Renal cortical epithelial cell (primary cell): Measurements from ENCODE around the gene CDC42BPA. TPM values are rescaled to one million over a fixed set of nuclear protein-coding genes. Genes with fewer than 3 reads are reported as not detected.

Experiments
- DNase-seq: peaks from one replicate; pipeline ENCODE4 v3.0.0-alpha.2; 2011; ENCODE audit warnings: low read depth
- total RNA-seq: library from RNA; depleted of rRNA; stranded (reverse); fragments of >200 nt; gene quantifications from 2 replicates; pipeline ENCODE4 v1.2.3, GENCODE V29; 2014

CDC42BPA gene
- total RNA-seq, 1 donor from 2014 or later, result 63.5 TPM

DNA sequence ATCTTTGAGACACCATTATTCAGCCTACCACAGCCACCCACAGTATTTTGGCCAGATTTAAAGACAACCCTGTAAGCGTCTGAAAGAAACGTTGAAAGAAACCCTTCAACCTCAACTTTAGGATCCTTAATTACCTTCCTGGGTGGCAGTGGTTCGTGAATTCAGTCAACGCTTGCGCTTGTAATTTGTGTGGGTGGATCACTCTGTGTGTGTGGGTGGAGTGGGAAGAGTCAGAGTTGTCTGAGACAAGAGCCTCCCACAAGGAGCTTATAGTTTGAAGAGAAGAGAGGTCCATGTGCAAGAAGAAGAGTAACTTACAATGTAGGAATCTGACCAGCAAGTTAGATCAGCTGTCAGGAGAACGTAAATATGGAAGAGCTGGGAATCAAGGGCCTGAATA is 369.8 kb downstream of the CDC42BPA start:
- no peak for DNase-seq

GRCh38 chr1:226948051-226948450 is 370.2 kb downstream of the CDC42BPA start:
- DNase-seq, result no peak

- DNase-seq, result no peak
Measured at GRCh38 chr1:226946841-226947240, 371.5 kb downstream of the CDC42BPA start.

GRCh38 chr1:226946285-226946684 is 372.0 kb downstream of the CDC42BPA start:
- no peak for DNase-seq

- DNase-seq, result no peak
Measured at GRCh38 chr1:226945858-226946245, 372.4 kb downstream of the CDC42BPA start.

- DNase-seq, result peak; percentile 63
Measured at GRCh38 chr1:226945106-226945857, 373.0 kb downstream of the CDC42BPA start.

DNA sequence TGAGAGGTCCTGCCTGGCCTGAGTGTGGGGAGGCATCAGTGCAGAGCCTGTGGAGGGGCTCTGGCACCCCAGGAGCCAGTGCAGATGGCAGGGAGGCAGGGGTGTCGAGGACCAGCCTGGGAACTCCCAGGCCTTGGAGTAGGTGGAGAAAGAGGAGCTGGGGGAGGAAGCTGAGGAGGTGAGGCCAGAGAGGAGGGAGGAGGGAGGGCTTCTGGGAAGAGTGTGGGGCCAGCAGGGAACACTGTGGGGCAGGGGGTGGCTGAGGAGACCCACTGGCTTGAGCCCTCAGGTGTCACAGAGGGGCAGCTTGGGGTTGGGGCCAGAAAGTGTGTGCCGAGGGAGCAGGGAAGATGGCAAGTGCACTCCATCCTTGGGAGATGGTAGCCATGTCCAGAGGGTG is 374.4 kb downstream of the CDC42BPA start:
- DNase-seq, result no peak

DNA sequence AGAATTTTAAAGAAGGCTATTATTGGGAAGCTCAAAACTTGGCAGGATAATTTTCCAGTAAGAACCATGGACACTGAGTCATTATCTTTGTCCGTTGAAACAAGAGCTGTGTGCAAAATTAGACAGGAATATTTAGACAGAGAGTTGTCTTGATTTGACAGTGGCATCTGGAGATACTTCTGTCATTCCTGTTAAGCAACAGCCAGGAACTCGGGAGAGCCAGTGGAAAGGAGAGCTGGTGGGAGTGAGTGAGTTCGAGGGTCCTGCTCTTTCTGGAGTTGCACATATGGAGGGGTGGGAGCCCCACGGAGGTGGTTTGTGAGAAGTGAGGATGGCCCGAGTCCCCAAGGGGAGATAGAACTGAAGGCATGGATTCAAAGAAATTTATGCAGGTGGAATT is 375.1 kb downstream of the CDC42BPA start:
- no peak for DNase-seq

DNA sequence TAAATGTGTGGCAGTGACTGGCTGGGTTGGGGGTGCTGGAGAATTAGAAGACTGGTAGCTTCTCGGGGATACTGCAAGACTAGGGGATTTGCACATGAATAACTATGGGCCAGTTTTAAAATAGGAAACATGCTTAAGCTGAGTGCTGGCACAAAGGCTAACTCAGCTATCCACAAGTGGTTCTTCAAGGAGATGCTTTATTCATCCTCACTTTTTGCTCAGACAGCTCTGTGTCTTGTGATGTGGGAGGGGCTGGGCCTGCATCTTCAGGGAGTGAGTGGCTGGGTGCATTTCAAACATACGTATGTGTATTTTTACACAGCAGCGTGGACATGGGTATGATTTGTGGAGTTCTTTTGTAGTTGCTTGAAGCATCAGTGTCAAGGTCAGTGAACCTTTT is 375.9 kb downstream of the CDC42BPA start:
- no peak for DNase-seq

- DNase-seq, result no peak
Measured at GRCh38 chr1:226940806-226941067, 377.6 kb downstream of the CDC42BPA start.

DNA sequence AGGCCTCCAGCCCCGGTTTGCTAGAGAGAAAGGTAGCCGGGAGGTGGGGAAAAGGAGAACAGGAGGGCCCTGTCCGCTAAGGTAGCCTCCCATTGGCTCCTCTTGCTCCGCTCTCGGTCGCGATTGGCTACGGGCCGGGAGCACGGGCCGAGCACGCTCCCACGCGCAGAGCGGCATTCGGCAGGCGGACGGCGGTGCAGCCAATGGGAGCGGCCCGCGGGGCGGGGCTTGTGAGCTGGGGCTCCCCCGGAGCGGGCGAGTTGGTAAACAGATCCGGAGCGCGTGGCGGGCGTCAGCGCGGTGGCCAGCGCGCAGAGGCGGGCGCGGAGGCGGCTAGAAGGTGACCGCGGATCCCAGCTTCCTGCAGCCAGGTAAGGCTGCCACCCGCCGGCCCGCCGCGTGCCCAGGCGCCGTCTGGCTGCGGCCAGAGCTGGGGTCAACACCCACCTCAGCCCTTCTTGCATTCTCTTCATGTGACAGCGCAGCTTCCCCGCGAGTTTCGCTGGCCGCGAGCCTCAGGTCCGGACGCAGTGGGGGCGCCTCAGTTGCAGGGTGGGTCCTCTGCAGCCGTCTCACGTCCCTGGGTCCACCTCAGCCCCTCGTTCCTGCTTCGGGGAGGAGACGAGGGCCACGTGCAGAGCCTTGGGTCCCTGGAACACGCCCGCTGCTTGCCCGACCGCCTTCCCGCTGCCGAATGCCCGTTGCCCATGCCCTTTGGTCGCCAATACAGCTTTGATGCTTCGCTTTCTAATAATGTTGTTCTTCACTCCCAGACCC is 378.1 kb downstream of the CDC42BPA start, which contains the start of gene COQ8A:
Gene COQ8A, plus strand, starts transcription at position 266 of the 777 bp plus-strand sequence. CDS start 21,092 bp downstream, outside the sequence.
- peak; percentile 97 for DNase-seq

Other genes starting within 250 kb of the CDC42BPA start
- 8.2 and 11.7 TPM in 2 replicates for gene ZNF678, start 245.1 kb upstream of the CDC42BPA start, total RNA-seq